CD4-positive, alpha-beta T cell treated with Interleukin-4 for 1 hour (primary cell): ENCODE measurements around the gene OR1S2.
"Not testable (repeated sequence)": the region's sequence is repeated elsewhere in the genome, so short reads cannot be mapped to it uniquely, and the experiment has no call there.

Source experiments
- DNase-seq, 2 donors: peaks; one replicate each; pipeline ENCODE4 v3.0.0-alpha.2; 2020 to 2022

The OR1S2 gene, protein sequence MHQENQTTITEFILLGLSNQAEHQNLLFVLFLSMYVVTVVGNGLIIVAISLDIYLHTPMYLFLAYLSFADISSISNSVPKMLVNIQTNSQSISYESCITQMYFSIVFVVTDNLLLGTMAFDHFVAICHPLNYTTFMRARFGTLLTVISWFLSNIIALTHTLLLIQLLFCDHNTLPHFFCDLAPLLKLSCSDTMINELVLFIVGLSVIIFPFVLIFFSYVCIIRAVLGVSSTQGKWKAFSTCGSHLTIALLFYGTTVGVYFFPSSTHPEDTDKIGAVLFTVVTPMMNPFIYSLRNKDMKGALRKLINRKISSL

DNA sequence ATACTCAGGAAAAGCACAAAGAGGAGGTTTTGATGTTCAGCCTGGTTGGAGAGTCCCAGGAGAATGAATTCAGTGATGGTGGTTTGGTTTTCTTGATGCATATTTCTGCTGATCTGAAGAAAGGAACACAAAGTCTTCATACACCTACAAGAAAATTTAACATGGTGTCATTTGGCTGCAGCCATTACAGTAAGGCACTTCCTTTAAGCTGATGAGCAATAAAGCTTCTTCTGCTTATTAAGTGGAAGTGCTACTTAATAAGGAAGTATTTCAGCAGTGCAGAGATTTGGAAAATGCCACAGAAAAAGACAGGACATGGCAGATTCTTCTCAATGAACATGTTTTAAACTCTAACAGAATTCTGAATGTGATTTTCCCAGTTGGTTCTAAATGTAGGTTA is at the start of gene OR1S2:
TSS of gene OR1S2 (minus strand) at position 101 of the 400 bp plus-strand sequence. CDS start at position 101, 0 bp downstream.
- DNase-seq: no peak

DNA sequence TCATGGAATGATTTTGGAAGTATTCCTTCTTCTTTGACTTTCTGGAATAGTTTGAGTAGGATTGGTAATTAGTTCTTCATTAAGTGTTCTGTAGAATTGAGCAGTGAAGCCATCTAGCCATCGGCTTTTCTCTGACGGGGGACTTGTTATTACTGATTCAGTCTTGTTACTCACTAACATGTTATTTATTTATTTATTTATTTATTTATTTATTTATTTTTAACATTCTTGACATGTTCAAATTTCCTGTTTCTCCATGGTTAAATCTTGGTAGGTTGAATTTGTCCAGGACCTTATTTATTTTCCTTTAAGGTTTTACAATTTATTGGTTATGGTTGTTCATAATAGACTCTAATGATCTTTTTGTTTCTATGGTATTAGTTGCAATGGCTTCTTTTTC is 40.0 kb upstream of the OR1S2 start:
- no peak for DNase-seq

DNA sequence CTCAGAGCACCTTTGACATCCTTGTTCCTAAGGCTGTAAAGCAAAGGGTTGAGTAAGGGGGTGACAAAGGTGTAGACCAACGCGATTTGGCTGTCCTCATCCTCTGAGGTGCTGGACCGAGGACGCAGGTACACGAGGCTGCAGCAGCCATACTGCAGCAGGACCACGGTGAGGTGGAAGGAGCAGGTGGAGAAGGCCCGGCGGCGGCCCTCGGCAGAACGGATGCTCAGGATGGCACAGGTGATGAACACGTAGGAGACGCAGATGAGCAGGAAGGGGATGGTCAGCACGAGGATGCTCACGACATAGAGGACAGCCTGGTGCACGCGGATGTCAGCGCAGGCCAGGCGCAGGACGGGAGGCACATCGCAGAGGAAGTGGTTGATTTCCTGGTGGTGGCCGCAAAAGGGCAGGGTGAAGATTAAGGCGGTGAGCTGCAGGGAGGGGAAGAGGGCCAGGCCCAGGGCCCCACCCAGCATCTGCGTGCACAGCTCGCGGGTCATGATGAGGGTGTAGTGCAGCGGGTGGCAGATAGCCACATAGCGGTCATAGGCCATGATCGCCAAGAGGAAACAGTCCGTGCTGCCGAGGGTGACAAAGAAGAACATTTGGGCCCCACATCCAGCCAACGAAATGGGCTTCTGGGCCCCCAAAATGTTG is 24.1 kb upstream of the OR1S2 start:
- DNase-seq: no peak

DNA sequence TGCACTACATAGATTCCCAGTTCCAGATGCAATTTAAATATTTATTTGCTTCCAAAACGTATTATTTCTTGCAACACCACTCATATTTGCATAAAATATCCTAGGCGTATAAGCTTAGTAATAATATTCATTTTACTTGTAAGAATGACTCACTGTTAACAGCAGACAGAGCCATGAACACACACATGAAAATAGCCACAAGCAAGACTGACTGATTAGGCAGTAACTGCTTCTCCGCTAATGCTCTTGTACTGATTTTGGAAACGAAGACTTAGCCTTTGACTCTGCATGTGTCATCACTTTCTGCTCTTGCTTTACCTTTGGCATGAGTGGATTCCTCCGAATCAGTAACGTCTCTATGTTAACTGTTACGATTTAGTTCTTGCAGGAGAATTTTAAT is 18.8 kb upstream of the OR1S2 start:
- no peak for DNase-seq

DNA sequence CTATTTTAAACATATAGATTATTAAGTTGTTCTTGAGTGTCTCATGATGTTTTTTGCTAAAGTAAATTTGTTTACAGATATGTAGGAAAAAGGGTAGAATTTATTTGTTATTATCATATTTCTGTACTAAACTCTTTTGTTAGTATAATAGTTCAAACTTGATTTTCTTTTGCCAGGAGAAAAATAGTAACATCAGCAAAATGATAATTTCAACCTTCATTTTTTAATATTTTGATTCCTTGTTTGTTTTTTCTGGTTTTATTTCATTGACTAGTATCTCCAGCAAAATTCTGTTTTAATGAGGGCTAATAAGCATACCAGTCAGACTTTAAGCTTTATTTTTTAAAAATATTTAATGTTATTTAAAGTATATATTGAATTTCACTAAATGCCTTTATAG is 12.5 kb upstream of the OR1S2 start:
- DNase-seq: no peak

DNA sequence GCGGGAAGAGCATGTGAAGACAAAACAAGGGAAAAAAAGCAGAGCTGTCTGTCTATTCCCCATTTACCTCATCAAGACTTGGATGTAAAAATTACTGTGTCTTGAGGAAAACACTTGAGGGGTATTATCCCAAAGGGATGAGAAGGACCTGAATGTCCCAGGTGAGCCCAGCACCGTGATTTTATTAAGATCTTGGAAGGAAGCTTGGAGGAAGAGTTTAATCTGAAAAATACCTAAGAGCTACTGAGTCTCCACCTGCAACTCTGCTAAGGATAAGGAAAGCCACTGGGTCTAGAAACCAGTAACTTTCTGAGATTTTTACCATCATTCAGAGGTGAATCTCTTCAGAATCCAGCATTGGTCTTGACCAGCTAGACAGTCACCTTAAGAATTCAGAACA is 8.5 kb upstream of the OR1S2 start, which contains the start of gene OR1S1:
TSS of gene OR1S1 (plus strand) at position 301 of the 400 bp plus-strand sequence.
- DNase-seq: not testable (repeated sequence)

DNA sequence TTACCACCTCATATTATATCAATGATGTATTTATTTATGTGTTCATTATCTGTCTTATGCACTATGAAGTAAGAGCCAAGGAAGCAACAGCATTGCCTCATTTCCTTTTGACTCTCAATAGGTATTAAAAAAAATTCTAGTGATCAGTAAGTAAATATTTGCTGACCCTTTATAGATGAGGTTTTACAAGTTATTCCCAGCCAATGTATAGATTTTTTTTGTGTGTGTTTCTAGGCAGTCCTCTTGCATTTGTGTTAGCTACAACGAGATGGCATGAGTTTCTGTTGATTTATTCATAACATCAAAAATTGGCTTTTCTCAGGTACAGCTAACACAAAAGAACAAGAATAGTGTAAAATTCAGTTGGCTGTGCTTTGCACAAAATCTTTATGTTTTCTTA is 4.7 kb downstream of the OR1S2 start:
- DNase-seq: no peak

DNA sequence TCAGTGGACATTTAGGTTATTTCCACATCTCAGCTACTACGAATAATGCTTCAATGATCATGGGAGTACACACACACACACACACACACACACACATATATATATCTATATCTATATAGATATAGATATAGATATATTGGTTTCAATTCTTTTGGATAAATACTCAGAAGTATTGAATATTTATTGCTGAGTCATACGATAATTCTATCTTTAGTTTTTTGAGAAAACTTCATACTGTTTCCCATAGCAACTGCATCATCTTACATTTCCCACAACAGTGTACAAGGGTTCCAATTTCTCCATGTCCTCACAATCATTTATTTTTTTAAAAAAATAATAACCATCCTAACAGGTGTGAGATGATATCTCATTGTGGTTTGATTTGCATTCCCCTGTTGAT is 8.0 kb downstream of the OR1S2 start:
- no peak for DNase-seq

DNA sequence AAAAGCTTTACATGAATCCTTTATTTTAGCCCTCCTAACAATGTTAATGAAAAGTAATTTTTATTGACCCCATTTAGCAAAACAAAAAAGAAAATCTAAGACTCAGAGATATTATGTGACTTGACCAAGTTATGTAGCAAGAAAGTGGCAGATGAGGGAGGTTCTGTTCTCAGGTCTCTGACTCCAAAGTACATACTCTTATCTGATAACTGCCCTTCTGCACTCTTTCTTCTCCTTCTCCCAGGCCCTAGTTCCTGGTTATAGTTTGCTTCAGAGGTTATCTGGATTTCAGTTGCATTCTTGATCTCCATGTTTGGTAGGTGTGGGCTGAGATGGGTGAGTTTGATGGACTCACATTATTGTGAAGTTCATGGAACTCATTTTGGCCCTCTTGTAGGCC is 10.6 kb downstream of the OR1S2 start:
- DNase-seq: no peak

DNA sequence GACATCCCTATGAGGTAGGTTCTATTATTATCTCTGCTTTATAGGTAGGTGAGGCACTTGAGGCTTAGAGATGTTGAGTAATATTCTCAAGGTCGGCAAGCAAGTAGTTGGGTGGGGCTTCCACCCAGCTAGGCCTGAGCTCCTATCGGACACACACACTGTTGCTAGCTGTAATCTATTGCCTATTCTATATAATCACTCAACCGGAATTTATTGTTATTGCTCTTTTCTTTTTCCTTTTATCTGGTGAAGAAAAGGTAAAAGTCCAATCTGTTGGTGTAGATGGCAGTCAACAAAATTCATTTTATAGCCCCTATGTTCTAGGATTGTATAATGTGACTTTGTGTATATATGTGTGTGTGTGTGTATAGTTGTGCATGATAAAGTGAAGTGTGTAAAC is 11.7 kb downstream of the OR1S2 start:
- no peak for DNase-seq

DNA sequence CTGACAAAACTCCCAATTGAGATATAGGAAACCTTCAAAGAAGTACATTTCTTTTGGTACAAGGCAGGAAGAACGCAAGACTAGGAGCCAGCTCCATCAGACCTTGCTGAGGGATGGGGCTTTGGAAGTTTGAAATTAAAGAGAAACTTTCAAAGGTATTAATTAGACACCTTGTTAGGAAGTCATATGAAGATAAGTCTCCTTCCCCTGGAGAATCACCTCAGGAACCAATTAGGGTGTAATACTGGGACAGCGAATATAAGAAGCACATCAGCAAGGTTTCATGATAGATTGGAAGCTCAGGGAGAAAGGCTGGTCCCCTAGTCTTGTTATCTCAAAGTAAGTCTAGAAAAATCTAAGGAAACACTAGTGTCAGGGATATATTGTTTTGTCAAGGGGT is 15.2 kb downstream of the OR1S2 start, which contains the start of gene OR9Q2:
TSS of gene OR9Q2 (plus strand) at position 301 of the 400 bp plus-strand sequence. CDS start 1,421 bp downstream, outside the sequence.
- DNase-seq: no peak

DNA sequence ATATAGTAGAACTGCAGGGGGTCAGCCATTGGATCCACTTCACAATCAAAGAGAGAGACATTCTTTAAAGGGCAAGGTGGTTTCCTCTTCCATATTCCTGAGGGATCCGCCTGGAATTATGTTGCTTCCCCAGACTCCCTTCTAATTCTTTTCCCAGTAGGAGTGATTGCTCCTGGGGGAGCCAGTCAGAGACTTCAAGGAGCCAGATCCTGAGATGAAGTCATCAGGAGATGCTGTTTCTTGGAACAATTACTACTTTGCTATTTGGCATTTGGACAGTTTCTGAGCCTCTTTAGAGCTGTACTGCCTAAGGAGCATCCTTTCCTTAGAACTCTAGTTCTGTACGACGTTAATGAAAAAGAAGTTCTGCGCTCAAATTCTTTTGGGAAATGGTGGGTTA is 17.0 kb downstream of the OR1S2 start:
- no peak for DNase-seq

DNA sequence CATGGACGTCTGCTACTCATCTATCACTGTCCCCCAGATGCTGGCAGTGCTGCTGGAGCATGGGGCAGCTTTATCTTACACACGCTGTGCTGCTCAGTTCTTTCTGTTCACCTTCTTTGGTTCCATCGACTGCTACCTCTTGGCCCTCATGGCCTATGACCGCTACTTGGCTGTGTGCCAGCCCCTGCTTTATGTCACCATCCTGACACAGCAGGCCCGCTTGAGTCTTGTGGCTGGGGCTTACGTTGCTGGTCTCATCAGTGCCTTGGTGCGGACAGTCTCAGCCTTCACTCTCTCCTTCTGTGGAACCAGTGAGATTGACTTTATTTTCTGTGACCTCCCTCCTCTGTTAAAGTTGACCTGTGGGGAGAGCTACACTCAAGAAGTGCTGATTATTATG is 24.3 kb downstream of the OR1S2 start:
- no peak for DNase-seq

DNA sequence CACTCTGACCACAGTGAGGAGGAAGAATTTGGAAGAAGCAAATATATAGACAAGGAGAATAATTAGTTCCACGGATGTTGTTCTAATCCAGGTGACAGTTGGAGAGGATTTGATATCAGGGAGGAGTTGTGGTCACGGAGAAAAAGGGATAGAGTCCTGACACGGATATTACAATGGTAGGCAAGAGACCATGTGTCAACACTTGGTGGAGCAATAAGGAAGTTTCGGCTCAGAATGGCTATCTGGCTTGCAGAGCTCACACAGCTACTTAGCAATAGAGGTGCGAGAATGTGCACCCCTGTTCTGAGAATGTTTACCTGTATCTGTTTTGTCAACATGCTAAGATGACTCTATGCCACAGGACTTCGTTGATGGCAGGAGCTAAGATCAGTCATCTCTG is 25.5 kb downstream of the OR1S2 start:
- no peak for DNase-seq

DNA sequence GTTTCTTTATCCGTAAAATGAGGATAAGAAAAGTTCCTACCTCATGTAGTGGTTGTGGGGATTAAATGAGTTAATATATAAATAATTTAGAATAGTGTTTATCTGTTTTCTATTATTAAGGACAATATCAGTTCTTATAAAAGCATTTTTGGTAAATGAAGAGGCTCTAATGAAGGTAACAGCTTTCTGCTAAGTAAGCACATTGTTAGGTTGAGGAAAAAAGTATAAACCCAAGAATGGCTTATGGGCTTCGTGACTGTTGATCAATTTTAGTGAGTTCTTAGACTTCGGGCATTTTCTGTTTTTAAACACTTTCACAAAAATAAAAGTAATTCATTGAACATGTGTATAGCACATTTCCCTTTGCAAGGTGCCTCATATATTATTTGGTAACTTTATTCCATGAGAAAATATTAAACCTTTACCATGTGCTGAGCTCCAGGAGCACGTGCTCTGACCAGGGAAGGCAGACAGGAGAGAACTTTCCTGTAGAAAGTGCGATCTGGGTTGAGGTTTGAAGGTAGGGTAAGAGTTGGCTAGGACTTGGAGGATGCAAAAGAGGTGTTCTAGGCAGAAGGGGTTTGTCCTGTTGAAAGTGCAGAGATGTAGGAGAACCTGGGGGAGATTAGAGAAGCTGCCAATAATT is 26.4 kb downstream of the OR1S2 start:
- no peak for DNase-seq

DNA sequence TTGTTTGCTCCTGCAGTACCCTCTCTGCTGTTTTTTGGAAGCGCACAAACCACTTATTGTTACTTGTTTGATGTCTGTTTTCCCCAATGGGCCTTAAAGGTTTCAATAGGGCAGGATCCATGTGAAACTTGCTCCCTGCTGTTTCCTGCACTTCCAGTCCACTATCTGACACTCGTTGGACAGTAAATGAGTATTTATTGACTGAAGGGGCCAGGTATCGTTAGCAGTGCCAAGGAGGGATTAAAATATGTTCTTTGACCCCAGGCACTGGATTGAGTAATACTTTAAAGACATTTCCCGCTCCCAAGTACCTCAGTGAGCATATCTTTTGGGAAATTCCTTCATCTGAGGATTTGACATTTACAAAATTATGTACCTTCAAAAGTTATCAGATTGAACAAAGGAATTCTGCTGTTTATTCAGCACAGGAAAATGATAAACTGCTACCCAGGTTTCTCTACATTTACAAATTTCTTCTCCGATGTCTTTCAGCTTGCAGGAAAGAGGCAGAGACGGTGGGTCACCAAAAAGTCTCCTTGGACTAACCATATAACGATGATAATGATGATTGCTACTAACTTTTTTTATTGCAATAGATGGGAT is 38.3 kb downstream of the OR1S2 start:
- no peak for DNase-seq

DNA sequence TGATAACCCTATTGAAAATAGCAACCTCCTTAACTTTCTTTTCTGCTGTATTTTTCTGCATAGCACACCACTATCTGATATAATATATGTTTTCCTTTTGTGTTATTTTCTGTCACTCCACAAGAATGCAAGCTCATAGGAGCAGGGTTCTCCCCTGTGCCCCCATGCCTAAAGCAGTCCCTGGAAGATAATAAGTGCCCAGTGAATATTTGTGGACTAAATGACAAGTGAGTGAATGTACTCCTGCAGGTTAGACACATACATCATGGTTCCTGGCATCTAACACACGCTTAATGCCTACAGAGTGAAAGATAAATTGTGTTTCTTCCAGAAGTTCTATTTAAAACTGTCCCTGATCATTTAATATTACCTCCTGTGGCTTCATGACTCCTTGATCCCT is 39.0 kb downstream of the OR1S2 start:
- DNase-seq: no peak

DNA sequence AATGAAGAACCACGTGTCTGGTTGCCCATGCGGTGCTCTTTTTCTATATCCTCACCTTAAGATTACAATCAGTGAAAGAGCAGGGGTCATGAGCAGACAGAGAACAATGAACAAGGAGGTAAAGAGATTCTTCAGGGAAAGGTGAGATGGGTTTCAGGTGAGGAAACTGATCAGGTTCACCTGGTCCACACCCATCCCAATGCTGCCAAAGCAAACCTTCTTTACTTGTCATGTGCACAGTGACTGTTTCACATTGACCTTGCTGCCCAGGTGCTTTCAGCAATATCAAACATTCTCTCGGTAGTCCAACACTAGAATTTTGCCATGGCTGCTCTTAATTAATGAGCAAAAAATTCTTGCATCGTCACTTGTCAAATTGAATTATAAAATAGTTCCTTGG is 39.6 kb downstream of the OR1S2 start:
- no peak for DNase-seq
